Measurements from ENCODE around the gene OR11H6.
"Not testable (repeated sequence)": the region's sequence is repeated elsewhere in the genome, so short reads cannot be mapped to it uniquely, and the experiment has no call there.

The OR11H6 gene

DNA sequence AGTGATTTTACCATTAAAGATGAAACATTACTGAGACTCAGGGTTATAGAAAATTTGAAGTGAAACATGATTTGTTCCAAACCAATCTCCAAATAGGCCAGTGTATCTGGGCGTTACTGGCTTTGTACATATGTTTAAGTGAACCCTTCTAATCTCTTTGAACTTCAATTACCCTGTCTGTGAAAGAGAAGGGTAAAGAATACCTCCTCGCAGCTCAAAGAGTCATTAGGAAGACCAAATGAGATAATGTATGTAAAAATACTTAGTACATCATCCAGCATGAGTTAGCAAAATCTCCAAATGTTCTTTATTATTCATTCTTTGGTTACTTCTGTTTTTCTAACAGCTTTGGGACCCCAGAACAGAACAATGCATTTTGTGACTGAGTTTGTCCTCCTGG lies at the start of gene OR11H6:
OR11H6 (plus strand) TSS at position 301 of the 400 bp plus-strand sequence; CDS start at position 301, 0 bp downstream.
- no peak for DNase-seq (ENCODE audit: low read depth)

GRCh38 chr14:20174205-20174604 lies 49.3 kb upstream of the OR11H6 start:
- DNase-seq (ENCODE audit: low read depth): not testable (repeated sequence)

- DNase-seq (ENCODE audit: low read depth): no peak
These were observed 47.2 kb upstream of the OR11H6 start for GRCh38 chr14:20176330-20176729.

DNA sequence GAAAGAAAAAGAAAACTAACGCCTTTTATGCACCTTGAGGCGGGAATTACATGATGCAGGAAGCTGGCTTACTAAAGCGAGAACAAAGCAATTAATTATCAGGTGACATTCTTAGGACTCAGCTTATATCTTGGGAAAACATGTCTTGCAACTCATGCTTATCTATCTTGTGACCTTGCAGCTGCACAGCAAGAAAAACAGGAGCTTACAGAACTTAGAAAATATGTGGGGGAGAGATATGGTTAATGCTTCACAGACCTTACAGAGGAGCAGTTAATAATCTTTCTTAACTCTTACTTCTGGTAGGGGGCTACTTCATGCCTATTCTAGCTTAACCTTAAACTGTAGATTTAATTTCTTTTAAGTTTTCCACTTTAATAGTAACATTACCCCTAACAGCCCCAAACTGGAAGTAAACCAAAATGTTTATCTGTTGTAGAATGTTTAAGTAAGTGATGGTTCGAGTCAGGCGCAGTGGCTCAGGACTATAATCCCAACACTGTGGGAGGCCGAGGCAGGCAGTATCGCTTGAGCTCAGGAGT lies 46.0 kb upstream of the OR11H6 start:
- peak; percentile 50 for DNase-seq (ENCODE audit: low read depth)

DNA sequence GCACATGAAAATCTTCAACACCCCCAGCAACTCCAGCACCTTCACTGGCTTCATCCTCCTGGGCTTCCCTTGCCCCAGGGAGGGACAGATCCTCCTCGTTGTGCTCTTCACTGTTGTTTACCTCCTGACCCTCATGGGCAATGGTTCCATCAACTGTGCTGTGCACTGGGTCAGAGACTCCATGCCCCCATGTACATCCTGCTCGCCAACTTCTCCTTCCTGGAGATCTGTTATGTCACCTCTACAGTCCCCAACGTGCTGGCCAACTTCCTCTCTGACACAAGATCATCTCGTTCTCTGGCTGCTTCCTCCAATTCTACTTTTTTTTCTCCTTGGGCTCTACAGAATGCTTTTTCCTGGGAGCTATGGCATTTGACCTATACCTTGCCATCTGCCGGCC lies 44.3 kb upstream of the OR11H6 start:
- DNase-seq (ENCODE audit: low read depth): no peak

DNA sequence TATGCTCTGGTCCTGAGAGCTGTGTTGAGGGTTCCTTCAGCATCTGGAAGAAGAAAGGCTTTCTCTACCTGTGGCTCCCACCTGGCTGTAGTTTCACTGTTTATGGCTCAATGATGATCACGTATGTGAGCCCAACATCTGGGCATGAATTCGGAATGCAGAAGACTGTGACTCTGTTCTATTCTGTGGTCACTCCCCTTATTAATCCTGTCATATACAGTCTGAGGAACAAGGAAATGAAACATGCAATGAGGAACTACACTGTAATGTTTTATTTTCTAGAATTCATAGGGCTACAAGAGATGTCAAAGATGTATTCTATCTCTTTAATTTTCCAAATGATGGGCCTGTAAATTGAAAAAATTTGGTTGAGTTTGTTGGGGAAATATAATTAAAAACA lies 43.6 kb upstream of the OR11H6 start:
- DNase-seq (ENCODE audit: low read depth): no peak

DNA sequence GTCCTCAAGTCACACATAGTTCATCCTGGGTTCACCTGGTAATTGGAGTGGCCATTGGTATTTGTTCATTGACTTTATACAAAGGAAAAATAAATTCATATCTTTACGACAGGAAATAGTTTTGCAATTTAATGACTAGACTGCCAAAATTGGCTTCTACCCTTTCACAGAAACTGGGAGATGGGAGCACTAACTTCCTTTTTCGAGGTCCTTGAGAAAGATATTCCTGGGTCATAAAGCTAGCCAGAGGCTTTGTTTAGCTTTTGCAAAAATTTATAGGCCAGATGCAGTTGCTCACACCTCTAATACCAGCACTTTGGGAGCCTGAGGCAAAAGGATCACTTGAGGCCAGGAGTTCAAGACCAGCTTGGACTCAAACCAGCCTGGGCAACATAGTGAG lies 43.0 kb upstream of the OR11H6 start:
- DNase-seq (ENCODE audit: low read depth): no peak

- DNase-seq (ENCODE audit: low read depth): no peak
These were observed 39.3 kb upstream of the OR11H6 start for GRCh38 chr14:20184181-20184580.

DNA sequence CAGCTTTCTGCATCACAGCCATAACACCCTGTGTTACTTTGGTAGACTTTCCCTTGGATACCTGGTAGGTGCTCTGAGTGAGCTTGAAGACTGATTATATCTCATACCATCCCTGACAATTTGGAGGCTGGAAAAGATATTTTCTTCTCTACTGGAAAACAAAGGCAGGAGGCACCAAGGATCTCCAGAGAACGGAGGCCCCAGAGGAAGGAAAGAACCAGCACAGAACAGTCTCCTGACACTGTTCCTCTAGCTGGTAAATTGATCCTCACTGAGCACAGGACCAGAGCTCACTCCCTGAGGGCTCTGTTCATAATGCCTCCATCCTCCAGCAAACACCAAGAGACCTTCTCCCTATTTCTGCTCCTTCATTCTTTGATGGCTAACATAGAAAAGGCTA lies 32.9 kb upstream of the OR11H6 start, which contains the start of gene OR11G2:
OR11G2 (plus strand) TSS at position 301 of the 400 bp plus-strand sequence. CDS start 6,542 bp downstream, outside the sequence.
- no peak for DNase-seq (ENCODE audit: low read depth)

DNA sequence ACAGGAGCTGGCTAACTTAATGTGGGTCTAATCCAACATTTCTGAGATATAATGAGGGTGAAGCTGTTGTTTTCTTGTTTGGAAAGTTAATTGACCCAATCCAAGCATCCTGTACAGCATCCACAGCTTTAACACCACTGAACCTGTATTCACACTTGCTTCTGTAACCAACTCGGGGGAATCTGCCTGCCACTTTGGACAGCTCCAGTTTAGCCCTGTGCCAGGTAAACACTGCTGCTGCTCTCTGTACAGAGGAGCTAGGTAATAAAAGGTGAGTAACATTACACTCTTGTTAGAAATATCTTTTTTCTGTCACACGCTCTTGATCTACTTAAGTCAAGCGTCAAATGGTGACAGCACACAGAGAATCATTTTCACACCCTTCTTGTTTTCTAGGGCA lies 32.1 kb upstream of the OR11H6 start:
- DNase-seq (ENCODE audit: low read depth): no peak

- DNase-seq (ENCODE audit: low read depth): no peak
These were observed 29.4 kb upstream of the OR11H6 start for GRCh38 chr14:20194101-20194500.

- DNase-seq (ENCODE audit: low read depth): not testable (repeated sequence)
These were observed 28.3 kb upstream of the OR11H6 start for GRCh38 chr14:20195170-20195569.

- DNase-seq (ENCODE audit: low read depth): no peak
These were observed 27.6 kb upstream of the OR11H6 start for GRCh38 chr14:20195911-20196310.

- peak; percentile 29 for DNase-seq (ENCODE audit: low read depth)
These were observed 26.1 kb upstream of the OR11H6 start for GRCh38 chr14:20197459-20197858.

- DNase-seq (ENCODE audit: low read depth): no peak
These were observed 24.5 kb upstream of the OR11H6 start for GRCh38 chr14:20198991-20199390.

DNA sequence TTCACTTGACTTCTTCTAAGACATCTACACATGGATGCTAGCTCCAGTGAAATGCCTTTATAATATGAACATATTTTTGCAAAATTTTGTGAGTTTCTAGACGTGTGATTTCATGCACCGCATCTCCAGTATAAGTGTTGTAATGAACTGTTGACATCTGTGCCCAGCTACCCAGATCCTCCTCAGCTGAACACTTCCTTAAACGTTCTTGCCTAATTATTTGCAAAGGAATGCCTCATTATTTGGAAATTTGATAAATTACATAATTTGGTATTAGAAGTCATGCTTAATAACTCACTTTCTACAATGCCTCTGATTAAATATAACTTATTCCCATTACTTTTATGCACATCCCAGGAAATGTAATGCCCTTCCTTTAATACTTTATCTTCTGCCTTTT lies 18.8 kb upstream of the OR11H6 start:
- no peak for DNase-seq (ENCODE audit: low read depth)

DNA sequence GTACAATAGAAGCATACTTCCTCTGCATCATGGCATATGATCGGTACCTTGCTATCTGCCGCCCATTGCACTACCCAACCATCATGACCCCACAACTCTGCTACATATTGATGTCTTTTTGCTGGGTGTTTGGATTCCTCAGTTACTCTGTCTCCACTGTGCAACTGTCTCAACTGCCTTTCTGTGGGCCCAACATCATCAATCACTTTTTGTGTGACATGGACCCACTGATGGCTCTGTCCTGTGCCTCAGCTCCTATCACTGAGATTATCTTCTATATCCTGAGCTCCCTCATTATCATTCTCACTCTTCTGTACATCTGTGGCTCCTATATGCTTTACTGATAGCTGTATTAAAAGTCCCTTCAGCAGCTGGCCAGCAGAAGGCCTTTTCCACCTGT lies 13.9 kb upstream of the OR11H6 start:
- DNase-seq (ENCODE audit: low read depth): no peak

DNA sequence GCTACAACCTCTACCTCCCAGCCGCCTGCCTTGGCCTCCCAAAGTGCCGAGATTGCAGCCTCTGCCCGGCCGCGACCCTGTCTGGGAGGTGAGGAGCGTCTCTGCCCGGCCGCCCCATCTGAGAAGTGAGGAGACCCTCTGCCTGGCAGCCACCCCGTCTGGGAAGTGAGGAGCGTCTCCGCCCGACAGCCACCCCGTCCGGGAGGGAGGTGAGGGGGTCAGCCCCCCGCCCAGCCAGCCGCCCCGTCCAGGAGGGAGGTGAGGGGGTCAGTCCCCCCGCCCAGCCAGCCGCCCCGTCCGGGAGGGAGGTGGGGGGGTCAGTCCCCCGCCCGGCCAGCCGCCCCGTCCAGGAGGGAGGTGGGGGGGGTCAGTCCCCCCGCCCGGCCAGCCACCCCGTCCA lies 11.1 kb upstream of the OR11H6 start:
- not testable (repeated sequence) for DNase-seq (ENCODE audit: low read depth)

DNA sequence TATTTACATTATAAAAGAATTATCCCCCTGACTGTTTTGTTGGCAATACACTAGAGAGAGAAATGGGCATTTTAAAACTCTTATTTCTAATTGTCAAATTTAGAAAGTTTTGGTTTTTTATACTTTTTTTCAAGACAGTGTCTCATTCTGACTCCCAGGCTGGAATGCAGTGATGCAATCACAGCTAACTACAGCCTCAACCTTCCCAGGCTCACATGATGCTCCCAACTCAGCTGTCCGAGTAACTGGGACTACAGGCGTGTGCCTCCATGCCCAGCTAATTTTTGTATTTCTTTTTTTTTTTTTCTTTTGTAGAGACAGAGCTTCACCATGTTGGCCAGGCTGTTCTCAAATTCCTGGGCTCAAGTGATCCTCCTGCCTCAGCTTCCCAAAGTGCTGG lies 8.3 kb upstream of the OR11H6 start:
- DNase-seq (ENCODE audit: low read depth): no peak

DNA sequence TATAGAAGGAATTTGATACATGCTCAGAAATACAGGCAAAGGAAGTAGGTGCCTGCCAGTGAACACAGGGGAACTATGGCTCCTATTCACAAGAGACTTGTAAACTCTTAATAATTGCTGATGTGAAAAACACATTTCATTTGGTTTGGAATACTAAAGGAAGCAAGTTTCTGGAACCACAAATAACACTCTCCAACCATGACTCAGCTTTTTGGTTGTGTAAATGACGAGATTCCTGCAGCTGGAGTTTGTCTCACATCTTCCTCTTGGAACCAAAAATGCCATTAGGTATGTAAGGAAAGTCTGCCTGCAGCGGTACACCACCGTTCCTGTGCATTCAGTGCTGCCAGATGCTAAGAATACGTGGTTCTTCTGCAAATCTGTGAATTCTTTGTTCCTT lies 4.5 kb upstream of the OR11H6 start:
- DNase-seq (ENCODE audit: low read depth): no peak

GRCh38 chr14:20228681-20229080 lies 5.2 kb downstream of the OR11H6 start, which contains the start of gene OR11H7:
Gene OR11H7, plus strand, starts transcription at chr14:20228981.
- no peak for DNase-seq (ENCODE audit: low read depth)

- not testable (repeated sequence) for DNase-seq (ENCODE audit: low read depth)
These were observed 11.9 kb downstream of the OR11H6 start for GRCh38 chr14:20235415-20235814.

- DNase-seq (ENCODE audit: low read depth): no peak
These were observed 24.2 kb downstream of the OR11H6 start for GRCh38 chr14:20247646-20248246.

- DNase-seq (ENCODE audit: low read depth): no peak
These were observed 39.2 kb downstream of the OR11H6 start for GRCh38 chr14:20262642-20263128.

Measured in CMK (cell line).